Testis (tissue), 2 donors: ENCODE data around the gene HID1.

Experiments used
- POLR2A ChIP-seq: fragments of 450-650 bp; IDR thresholded peaks from one replicate; pipeline ENCODE4 v1.6.1; 2017; ENCODE audit warnings: antibody characterized with exemption, mild to moderate bottlenecking, moderate library complexity
- TF ChIP-seq, protein P1 (sequence below), 3 experiments: fragments of 450-650 bp in 2 of 3; fragments of 200-600 bp in 1 of 3; sonication (generic) in 1 of 3; IDR thresholded peaks; one replicate each; pipeline ENCODE4 v1.5.1; 2016 to 2019; ENCODE audit warnings: antibody characterized with exemption in 3 of 3, mild to moderate bottlenecking in 2 of 3, moderate library complexity in 1 of 3

DNA sequence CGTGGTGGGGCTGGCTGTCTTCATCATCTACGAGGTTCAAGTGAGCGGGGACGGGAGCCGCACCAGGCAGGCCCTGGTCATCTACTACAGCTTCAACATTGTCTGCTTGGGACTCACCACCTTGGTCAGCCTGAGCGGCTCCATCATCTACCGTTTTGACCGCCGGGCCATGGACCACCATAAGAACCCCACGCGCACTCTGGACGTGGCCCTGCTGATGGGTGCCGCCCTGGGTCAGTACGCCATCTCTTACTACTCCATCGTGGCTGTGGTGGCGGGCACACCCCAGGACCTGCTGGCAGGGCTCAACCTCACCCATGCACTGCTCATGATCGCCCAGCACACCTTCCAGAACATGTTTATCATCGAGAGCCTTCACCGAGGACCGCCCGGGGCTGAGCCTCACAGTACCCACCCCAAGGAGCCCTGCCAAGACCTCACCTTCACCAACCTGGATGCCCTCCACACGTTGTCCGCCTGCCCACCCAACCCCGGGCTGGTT, 42.0 kb downstream of the HID1 start:
- no peak for TF ChIP-seq POLR2A
- TF ChIP-seq, protein P1, sequence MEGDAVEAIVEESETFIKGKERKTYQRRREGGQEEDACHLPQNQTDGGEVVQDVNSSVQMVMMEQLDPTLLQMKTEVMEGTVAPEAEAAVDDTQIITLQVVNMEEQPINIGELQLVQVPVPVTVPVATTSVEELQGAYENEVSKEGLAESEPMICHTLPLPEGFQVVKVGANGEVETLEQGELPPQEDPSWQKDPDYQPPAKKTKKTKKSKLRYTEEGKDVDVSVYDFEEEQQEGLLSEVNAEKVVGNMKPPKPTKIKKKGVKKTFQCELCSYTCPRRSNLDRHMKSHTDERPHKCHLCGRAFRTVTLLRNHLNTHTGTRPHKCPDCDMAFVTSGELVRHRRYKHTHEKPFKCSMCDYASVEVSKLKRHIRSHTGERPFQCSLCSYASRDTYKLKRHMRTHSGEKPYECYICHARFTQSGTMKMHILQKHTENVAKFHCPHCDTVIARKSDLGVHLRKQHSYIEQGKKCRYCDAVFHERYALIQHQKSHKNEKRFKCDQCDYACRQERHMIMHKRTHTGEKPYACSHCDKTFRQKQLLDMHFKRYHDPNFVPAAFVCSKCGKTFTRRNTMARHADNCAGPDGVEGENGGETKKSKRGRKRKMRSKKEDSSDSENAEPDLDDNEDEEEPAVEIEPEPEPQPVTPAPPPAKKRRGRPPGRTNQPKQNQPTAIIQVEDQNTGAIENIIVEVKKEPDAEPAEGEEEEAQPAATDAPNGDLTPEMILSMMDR (IDR thresholded peaks at IDR 0.05), result no peak
